Esophagus squamous epithelium (tissue), 5 donors: Measurements from ENCODE around the gene DNMT3A. TPM values are rescaled to one million over a fixed set of nuclear protein-coding genes. Genes with fewer than 3 reads are reported as not detected.

ENCODE experiments used
- DNase-seq: peaks from one replicate; lab custom pipeline; 2025; lab: John Stamatoyannopoulos, UW
- H3K27ac ChIP-seq, 4 donors: fragments of 200-600 bp; sonication (generic); one replicate each; pipeline ENCODE4 v1.5.1; 2016 to 2019; ENCODE audit warnings: mild to moderate bottlenecking in 1 of 4
- H3K27me3 ChIP-seq, 4 donors: fragments of 200-600 bp; sonication (generic); 1 replicate in 3 of 4; 2 replicates in 1 of 4; pipeline versions ENCODE4 v1.5.1 to v1.6.0; 2017 to 2021; ENCODE audit warnings: antibody characterized with exemption in 1 of 4
- H3K36me3 ChIP-seq, 3 donors: fragments of 200-600 bp; sonication (generic); one replicate each; pipeline ENCODE4 v1.5.1; 2016 to 2019
- H3K4me1 ChIP-seq, 3 donors: fragments of 200-600 bp; sonication (generic); one replicate each; pipeline ENCODE4 v1.5.1; 2017 to 2019
- H3K4me3 ChIP-seq, 4 donors: fragments of 200-600 bp; sonication (generic); 1 replicate in 3 of 4; 2 replicates in 1 of 4; pipeline ENCODE4 v1.5.1; 2016 to 2019; ENCODE audit warnings: mild to moderate bottlenecking in 2 of 4, moderate library complexity in 1 of 4
- H3K9me3 ChIP-seq, 3 donors: fragments of 200-600 bp; sonication (generic); one replicate each; pipeline ENCODE4 v1.5.1; 2016 to 2019
- CTCF ChIP-seq, 6 experiments: fragments of 450-650 bp in 4 of 6; fragments of 200-600 bp in 2 of 6; sonication (generic) in 2 of 6; IDR thresholded peaks; one replicate each; pipeline ENCODE4 v1.5.1; 2016 to 2019; ENCODE audit warnings: antibody characterized with exemption in 6 of 6, mild to moderate bottlenecking in 4 of 6, moderate library complexity in 4 of 6
- POLR2A ChIP-seq, 4 donors: fragments of 450-650 bp; IDR thresholded peaks; one replicate each; pipeline ENCODE4 v1.6.1; 2017; ENCODE audit warnings: antibody characterized with exemption in 4 of 4, mild to moderate bottlenecking in 4 of 4, moderate library complexity in 3 of 4
- WGBS, 2 donors: methylation state at CpG; one replicate each; pipeline ENCODE4 v1.1.5; 2018; 5-methylcytosine and 5-hydroxymethylcytosine counted together
- intact Hi-C: fragments of 100-400 bp; cut with DNase I; formaldehyde crosslinking; loops from one replicate; pipeline ENCODE4 v1.15.0; 2022
- total RNA-seq, 4 donors: library from RNA; depleted of rRNA; stranded (reverse); fragments of >200 nt; gene quantifications; one replicate each; pipeline ENCODE4 v1.1.0, GENCODE V29; 2016
- donor health status: DM: yes; HTN: yes; CAD: no.

The DNMT3A gene
- total RNA-seq, 4 donors from 2014 or later = 4.1 to 13.6 (median 8.2) TPM

- Histone ChIP-seq H3K27me3 (no peaks in the 10 kb centered on the region), H3K9me3 (no peaks in the 10 kb centered on the region), H3K4me3 (no peak overlapping the region), H3K36me3 (peaks cover 0 to 10% (median 0%) of the 10 kb centered on the region in 3 donors), H3K4me1 (peaks cover 0 to 18% (median 12%) of the 10 kb centered on the region in 3 donors), H3K27ac (no peak overlapping the region)
- DNase-seq = no peak
- TF ChIP-seq CTCF (IDR thresholded peaks at IDR 0.05) (no peak), POLR2A (IDR thresholded peaks at IDR 0.05) (no peak)
- intact Hi-C loops = no loop called here
- 86 to 92% methylated on average over 4 of the region's 4 CpGs for WGBS, 2 donors
Observed at GRCh38 chr2:25226827-25227226, 114.9 kb downstream of the DNMT3A start.

- H3K27me3 ChIP-seq = no peaks in the 10 kb centered on the region
- intact Hi-C loops = no loop called here
- H3K4me1 ChIP-seq = no peaks in the 10 kb centered on the region
- H3K27ac ChIP-seq = no peak overlapping the region
- no peak overlapping the region for H3K4me3 ChIP-seq
- H3K9me3 ChIP-seq = no peaks in the 10 kb centered on the region
- WGBS, 2 donors = 63% methylated on average over 4 to 5 of the region's 5 CpGs
- TF ChIP-seq POLR2A (IDR thresholded peaks at IDR 0.05) (no peak), CTCF (IDR thresholded peaks at IDR 0.05) (no peak)
- no peak for DNase-seq
- H3K36me3 ChIP-seq = no peaks in the 10 kb centered on the region
Observed at GRCh38 chr2:25222477-25223121, 119.1 kb downstream of the DNMT3A start.

- 88 to 90% methylated on average over 4 of the region's 4 CpGs for WGBS, 2 donors
- no peak for DNase-seq
- Histone ChIP-seq H3K9me3 (no peaks in the 10 kb centered on the region), H3K36me3 (no peaks in the 10 kb centered on the region), H3K4me1 (peaks cover 2 to 5% (median 4%) of the 10 kb centered on the region in 3 donors), H3K4me3 (no peak overlapping the region), H3K27ac (no peak overlapping the region), H3K27me3 (no peaks in the 10 kb centered on the region)
- intact Hi-C loops = no loop called here
- no peak for TF ChIP-seq CTCF (IDR thresholded peaks at IDR 0.05)
- TF ChIP-seq POLR2A (IDR thresholded peaks at IDR 0.05) = no peak
Observed at GRCh38 chr2:25221579-25221978, 120.1 kb downstream of the DNMT3A start.

- peaks cover 7 to 11% (median 8%) of the 10 kb centered on the region in 3 donors for H3K4me1 ChIP-seq
Observed at GRCh38 chr2:25220313-25220712, 121.4 kb downstream of the DNMT3A start.

More at GRCh38 chr2:25220313-25220712, 121.4 kb downstream of the DNMT3A start:
- intact Hi-C loops = no loop called here
- no peak for DNase-seq
- Histone ChIP-seq H3K36me3 (no peaks in the 10 kb centered on the region), H3K27ac (no peak overlapping the region), H3K4me3 (no peak overlapping the region), H3K9me3 (no peaks in the 10 kb centered on the region), H3K27me3 (no peaks in the 10 kb centered on the region)
- no peak for TF ChIP-seq POLR2A (IDR thresholded peaks at IDR 0.05)
- no peak for TF ChIP-seq CTCF (IDR thresholded peaks at IDR 0.05)
- WGBS, 2 donors = 82 to 84% methylated on average over 3 of the region's 3 CpGs
